Mammary epithelial cell (primary cell): ENCODE measurements around the gene MYO5C.

Experiments used
- EZH2 ChIP-seq: IDR thresholded peaks from 2 replicates; pipeline ENCODE4 v1.6.1; 2012; ENCODE audit warnings: low read length, inconsistent platforms, borderline replicate concordance
- TF ChIP-seq, protein P1 (sequence below), 2 donors: IDR thresholded peaks in 1 of 2; conservative IDR thresholded peaks in 1 of 2; 2 replicates each; pipeline ENCODE4 v1.5.1; 2011 to 2012; ENCODE audit warnings: inconsistent platforms in 2 of 2, low read length in 2 of 2, mild to moderate bottlenecking in 2 of 2, control low read depth in 1 of 2, low read depth in 1 of 2; ENCODE audit not compliant: insufficient read depth in 1 of 2; ENCODE audit errors: extremely low read depth in 1 of 2

DNA sequence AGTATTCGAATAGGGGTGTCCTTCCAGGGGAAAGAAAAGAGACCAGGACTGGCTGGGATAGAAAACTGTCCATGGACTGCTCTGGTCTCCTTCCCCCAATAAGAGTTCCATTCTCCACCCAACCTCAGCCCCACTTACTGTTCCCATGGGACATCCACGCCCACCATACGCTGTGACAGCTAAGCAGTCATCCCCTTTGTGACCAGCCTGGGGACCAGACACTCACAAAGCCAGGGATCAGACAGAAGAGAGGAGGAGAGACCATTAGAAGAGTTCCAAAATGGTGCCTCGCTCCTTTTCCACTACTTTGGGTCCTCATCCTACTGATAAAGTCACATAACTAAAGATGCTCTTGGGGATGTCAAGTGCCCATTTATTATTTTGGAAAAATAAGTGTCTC, 76.8 kb downstream of the MYO5C start:
- TF ChIP-seq, protein P1, sequence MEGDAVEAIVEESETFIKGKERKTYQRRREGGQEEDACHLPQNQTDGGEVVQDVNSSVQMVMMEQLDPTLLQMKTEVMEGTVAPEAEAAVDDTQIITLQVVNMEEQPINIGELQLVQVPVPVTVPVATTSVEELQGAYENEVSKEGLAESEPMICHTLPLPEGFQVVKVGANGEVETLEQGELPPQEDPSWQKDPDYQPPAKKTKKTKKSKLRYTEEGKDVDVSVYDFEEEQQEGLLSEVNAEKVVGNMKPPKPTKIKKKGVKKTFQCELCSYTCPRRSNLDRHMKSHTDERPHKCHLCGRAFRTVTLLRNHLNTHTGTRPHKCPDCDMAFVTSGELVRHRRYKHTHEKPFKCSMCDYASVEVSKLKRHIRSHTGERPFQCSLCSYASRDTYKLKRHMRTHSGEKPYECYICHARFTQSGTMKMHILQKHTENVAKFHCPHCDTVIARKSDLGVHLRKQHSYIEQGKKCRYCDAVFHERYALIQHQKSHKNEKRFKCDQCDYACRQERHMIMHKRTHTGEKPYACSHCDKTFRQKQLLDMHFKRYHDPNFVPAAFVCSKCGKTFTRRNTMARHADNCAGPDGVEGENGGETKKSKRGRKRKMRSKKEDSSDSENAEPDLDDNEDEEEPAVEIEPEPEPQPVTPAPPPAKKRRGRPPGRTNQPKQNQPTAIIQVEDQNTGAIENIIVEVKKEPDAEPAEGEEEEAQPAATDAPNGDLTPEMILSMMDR (conservative IDR thresholded peaks at IDR 0.05 in 1 of 2, IDR thresholded peaks at IDR 0.05 in 1 of 2; ENCODE audit: extremely low read depth in 1 of 2, insufficient read depth in 1 of 2, low read depth in 1 of 2, low read length in 2 of 2), result no peak
- TF ChIP-seq EZH2, result no peak
